SHP77 (cell line): ENCODE measurements around the gene SLC16A11.

Experiments
- DNase-seq, 2 experiments: peaks; one replicate each; lab custom pipeline; 2025; lab: John Stamatoyannopoulos, UW

SLC16A11 gene

DNA sequence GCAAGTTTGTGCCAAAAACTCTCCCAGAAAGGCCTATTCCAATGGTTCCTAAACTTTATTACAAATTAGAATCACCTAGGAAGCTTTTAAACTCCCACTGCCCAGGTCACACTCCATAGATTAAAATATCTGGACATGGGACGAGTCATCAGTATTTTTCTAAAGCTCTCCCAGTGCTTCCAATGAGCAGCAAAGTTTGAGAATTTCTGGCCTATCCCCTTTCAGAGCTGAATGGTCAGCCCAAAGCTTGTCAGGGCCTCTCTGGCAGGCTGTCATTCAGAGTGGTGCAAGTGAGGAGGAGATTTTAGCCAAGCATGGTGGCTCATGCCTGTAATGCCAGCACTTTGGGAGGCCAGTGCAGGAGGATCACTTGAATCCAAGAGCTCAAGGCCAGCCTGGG is 18.6 kb downstream of the SLC16A11 start:
- no peak for DNase-seq

DNA sequence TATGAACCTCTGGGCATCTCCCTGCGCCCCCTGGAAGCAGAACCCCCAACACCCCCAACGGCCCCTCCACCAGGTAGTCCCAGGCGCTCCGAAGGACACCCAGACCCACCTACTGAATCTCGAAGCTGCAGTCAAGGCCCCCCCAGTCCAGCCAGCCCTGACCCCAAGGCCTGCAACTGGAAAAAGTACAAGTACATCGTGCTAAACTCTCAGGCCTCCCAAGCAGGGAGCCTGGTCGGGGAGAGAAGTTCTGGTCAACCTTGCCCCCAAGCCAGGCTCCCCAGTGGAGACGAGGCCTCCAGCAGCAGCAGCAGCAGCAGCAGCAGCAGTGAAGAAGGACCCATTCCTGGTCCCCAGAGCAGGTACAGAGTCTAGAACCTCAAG is 19.5 kb downstream of the SLC16A11 start:
- no peak for DNase-seq

DNA sequence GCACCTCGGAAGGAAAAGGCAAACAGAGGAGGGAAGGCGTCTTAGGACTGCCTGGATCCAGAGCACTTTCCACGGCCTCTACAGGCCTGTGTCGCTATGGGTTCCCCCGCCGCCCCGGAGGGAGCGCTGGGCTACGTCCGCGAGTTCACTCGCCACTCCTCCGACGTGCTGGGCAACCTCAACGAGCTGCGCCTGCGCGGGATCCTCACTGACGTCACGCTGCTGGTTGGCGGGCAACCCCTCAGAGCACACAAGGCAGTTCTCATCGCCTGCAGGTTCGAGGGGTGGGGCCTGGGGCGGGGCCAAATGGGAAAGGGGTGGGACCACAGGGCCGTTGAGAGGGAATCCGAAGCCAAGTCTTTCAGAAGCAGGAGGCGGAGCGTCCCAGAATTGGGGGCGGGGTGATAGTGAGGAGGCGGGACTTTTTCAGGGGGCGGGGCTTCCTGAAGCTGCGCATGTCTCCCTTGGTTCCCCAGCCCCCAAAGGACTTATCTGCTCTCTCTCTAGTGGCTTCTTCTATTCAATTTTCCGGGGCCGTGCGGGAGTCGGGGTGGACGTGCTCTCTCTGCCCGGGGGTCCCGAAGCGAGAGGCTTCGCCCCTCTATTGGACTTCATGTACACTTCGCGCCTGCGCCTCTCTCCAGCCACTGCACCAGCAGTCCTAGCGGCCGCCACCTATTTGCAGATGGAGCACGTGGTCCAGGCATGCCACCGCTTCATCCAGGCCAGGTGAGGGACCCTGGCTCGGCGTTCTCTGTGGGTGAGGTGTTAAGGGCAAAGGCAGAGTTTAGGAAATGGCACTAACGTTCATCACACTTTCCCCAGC is 20.1 kb downstream of the SLC16A11 start:
- DNase-seq, result peak; percentile 94 to 98

DNA sequence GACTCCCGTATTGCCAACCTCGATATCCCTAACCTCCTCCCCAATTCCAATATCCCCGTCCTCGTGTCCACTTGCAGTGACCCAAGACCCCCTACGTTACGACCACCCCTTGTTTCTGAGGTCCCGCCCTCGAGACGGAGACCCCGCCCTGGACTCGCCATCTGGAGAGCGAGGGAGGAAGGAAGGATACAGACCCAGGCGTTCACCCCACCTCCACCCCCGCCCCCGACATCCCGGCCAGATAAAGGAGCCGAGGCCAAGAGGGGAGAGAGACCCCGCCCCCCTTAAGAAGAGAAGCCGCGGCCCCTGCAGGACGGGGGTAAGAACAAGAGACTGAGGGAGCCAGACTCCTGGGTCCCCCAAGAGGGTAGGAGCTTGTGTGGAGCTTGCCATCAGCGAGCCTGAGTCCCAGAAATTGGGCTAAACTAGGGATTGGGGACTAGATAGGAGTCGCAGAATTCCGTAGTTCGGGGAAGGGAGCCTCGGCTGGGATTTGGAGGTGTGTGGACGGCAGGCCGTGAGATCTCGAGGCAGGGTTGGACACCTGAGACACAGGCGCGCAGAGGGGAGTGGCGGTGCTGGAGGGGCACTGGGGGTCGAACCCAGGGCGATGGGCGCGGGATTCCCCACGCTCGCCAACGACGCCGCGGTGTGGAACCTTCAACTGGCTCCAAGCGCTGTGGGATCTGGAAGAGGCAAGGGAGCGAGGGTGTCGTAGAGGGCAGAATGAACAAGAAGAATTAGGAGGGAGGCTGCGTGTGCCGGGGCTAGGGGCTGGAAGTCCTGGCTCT is 20.9 kb downstream of the SLC16A11 start, which contains the start of gene BCL6B:
Gene BCL6B (plus strand): TSS at position 270 of the 791 bp plus-strand sequence. CDS start 622 bp downstream, outside the sequence.
- DNase-seq, result no peak

DNA sequence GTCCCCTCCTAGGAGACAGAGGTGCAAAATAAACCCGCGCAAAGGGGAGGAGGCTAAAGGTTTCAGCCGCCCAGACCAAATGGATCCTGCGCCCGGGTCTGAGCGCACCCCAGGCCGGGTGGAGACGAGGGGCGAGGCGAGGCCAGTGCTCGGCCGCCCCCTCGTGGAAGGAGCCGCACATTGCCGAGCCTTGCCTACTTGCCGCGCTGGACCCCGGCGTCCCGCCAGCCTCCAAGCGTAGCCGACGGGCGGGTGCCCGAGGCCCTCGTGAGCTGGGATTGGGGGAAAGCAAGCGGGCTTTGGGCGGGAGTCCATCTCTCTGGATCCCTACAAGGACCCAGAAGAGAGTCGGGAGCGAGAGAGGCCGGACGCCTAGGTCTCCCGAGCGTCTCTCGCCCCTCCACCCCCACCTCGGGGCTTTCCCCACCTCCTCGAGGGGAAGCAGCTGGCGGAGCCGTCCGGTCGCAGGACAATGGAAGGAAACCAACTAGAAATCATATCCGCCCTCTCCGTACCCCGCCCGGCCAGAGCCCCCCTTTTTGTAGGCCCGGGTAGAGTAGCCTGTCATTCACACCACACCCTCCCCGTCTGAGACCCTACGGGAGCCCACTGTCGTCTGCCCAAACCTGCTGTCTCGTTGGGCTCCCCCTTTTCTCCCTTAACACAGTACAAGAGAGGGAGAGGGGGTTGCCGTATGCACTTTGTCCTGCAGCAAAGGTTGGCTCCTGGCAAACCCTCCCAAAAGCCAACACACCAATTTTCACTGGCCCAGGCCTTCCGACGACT is 21.7 kb downstream of the SLC16A11 start:
- peak; percentile 85 to 87 for DNase-seq

DNA sequence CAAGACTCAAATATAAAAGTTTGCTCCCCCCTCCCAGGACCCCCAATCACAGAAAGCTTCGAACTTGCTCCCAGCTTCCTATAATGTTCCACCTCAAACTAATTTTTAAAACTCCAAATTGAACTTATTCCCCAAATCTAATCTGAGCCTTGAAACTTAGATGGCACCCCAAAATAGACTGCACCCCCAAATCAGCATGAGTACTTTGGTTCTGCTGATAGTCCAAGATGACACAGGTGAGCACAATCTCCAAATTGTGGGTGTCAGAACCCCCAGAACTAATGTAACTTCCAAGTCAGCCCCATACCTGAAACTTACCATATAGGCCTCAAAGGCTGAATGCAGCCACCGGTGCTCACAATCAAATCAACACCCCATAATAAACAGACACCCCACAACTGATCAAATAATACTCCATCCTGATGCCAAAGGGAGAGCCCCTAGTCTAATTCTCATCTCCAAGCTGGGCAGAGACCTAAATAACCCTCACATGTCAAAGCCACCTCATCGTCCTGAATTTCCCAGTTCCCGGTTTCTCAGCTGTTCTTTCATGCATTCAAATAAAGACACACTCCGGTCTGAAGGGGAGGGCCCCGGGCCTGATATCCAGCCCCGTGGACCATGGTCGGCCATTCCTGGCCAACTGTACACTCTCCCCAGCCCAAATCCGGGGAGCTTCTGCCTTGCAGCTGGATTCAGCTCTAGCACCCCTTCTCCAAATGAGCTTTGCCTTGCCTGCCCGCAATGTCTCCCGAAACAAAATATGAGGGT is 22.8 kb downstream of the SLC16A11 start:
- DNase-seq, result peak; percentile 63 to 68

DNA sequence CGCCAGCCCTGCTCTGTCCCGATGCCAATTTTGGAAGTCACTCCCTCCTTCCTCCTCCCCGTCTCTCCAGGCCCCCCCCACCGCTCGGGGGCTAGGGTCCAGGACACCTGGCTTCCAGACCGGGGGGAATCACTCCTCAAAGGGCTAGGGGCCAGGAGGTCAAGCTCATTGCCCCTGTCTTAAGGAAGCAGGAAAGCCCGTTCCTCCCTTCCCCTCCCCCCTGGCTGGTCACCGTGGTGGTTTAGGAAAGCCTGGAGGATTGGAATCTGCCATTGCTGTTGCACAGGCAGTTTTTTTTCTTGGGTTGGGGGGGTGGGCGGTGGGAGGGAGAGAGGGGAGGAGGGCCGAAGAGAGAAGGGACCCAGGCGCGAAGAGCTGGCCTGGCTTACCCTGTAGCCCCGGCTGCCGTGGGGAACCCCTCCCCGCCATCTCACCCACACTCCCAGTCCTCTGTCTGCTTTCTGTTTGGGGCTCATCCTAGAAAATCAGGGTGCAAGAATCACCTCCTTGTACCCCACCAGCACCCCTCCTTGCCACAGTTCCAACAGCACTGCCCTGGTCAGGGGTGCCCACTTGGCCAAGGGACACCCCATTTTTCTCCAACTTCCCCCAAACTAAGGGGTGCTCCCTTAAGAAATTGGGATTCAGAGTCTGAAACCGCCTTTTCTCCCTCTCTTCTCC is 23.9 kb downstream of the SLC16A11 start:
- DNase-seq, result peak; percentile 78 to 82

DNA sequence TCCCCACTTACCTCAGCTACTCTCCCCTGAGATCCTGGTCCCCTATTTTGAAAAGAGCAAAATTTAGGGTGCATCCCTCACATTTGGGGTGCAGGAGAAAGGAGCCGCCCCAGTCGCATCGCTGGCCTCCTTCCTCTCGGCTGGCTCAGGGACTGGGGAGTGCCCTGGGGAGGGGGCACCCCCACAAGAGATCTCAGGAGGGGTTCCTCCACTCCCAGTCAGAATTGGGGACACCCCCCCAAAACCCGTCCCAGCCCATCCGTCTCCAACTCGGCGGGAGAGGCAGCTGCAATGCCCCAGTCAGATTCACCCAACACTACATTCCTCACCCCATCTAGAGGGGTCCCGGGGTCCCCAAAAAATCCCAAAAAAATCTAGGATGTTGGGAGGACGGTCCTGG is 24.5 kb downstream of the SLC16A11 start:
- DNase-seq, result no peak

DNA sequence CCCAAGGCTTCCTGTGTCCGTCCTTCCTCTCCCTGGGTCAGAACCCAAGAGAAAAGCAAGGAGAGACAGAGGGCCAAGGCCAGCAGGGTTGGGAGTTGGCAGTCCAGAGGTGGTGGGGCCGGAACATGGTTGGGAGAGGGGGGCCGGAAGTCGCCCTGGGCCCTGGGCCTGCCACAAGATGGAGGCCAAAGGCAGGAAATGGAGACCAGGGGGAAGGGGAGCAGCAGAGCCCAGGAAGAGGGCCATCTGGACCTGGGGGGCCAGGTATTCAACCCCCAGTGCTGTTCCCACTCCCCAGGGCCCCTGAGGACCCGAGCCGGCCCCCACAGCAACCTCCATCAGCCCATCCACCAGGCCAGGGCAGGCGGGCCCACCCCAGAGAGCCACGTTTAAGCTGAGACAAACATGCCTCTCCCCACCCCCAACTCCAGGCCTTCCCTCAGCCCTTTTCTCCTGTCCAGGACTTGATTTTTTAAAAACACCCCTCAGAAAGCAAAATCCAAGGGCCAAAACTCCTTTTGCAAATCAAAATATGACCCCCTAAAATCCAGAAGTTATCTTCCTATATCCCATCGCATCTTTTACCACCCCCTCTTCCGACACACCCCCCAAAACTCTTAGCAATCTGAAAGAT is 25.4 kb downstream of the SLC16A11 start:
- peak; percentile 67 to 82 for DNase-seq

DNA sequence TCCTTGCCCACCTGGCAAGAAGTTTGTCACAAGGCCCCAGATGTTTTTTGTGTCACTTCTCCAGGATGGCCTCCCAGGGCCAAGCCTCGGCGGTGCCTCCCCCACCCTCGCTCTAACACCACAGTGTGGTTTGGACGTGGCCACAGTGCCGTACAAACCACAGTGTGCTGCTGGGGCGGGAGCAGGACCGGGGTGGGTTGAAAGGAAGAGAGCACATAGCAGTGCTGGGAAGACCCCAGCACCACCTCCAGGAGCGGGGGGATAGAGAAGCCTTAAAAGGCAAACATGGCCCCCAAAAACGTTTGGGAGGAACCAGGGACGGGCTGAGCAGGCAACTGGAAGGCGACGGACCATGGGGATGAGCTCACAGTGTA is 26.1 kb downstream of the SLC16A11 start:
- no peak for DNase-seq

DNA sequence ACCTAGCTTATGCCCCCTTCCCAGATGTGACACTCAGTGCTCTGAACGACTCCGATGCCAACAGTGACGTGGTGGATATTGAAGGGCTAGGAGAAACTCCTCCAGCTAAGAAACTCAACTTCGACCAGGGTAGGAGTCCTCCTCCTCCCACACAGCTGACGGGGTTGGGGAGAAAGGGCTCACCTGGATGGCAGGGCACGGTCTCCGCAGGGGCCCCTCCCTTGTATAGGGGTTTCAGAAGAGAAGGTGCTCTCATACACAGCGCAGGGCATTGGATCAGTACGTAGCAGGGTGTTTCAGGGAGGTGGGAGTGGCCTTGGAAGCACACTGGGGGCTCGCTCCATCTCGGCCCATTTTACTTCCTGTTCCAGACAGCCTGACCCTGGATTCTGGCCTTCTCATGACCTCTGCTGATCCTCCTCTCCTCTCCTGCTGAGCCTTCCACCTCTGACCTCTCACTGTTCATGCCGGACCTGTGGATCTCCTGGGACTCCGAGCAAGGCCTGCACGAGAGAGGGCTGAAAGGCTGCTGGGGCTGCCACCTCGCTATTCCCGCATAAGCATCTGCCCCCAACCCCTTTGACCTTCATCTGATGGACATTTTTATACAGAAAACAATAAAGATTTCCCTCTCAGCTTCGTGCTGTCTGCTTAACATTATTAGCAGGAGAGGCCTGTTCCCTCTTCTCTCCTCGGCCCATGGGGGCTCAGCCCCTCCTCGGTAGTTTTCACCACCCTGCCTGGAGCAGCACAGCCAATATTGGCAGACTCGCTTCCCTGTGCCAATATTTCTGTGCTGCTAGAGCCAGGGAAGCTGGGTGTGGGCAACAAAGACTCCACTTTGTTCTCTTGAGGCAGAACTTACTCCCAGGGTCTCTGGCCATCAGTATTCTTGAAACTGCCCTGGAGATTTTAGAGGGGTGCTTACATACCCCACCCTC is 26.7 kb downstream of the SLC16A11 start:
- DNase-seq, result no peak

DNA sequence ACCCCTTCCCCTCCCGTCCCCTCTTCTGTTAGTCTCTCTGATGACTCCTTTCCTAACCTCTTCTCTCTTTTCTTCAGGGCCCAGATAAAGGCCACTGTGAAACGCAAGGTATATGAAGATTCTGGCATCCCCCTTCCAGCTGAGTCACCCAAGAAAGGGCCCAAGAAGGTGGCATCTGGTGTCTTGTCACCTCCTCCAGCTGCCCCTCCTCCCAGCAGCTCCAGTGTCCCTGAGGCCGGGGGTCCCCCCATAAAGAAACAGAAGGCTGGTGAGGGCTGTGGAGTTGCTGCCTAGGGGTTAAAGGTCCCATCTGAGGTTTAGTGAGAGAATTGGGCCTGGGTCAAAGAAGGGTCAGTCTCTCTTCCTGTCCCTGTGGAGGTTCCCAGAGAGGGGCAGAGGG is 27.5 kb downstream of the SLC16A11 start:
- no peak for DNase-seq

DNA sequence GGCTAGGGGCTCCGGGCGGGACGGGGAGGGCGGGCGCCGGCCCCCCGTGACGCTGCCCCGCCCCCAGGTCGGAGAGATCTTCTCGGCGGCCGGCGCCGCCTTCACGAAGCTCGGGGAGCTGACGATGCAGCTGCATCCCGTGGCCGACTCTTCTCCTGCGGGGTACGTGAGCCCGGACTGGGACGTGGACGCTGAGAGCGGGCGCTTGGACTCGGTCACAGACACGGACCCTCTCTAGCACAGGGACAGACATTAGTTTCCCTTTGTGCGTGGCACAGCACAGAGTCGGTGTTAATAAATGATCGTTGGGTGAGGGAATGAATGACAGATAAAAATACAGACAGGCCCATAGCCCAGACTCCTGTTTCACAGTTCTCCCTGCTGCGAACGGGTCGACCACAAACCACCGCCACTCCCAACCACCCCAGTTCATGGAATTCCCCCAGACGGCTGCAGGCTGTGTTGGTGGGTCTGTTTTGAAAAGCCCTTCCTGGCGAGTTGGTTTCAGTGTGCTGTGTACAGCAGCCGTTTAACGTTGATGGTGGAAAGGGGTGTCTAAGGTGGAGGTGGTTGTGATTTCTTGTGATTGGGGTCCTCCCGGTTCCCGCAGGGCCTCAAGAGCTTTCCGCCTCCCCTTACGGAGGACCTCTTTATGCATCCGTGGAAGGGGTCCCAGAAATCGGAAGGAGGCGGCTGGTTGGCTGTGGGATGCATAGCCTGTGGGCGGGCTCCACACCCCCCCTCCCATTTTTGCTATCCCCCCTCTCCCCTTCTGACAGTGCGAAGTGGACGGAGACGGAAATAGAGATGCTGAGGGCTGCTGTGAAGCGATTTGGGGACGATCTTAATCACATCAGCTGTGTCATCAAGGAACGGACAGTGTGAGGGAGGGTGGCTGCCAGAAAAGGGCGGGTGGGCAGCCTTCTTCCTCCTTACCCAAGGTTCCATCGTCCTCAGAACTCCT is 28.6 kb downstream of the SLC16A11 start:
- DNase-seq, result peak in 1 of 2 experiments; percentile 63

DNA sequence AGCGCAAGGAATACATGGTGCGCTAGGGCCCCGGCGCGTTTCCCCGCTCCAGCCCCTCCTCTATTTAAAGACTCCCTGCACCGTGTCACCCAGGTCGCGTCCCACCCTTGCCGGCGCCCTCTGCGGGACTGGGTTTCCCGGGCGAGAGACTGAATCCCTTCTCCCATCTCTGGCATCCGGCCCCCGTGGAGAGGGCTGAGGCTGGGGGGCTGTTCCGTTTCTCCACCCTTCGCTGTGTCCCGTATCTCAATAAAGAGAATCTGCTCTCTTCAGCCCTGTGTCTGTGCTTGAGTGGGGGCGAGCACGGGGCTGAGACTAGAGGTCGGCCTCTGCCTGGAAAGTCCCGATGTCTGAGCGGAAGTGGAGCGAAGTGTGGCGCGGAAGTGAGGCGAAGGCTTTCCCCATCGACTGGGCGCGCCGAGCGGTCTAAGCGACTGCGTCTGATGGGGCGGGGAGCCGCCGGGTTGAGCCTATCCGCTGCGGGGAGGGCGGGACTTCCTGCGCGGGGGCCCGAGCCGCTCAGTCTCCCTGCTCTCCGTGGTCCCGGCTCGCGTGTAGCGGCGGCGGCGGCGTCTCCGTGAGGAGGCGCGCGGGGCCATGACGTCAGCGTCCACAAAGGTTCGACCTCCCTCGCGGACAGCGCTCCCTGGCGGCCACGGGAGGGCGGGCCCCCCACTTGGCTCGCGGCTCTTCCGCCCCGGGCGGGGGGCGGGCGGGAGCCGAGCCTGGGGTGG is 29.5 kb downstream of the SLC16A11 start:
- peak; percentile 98 to 99 for DNase-seq

DNA sequence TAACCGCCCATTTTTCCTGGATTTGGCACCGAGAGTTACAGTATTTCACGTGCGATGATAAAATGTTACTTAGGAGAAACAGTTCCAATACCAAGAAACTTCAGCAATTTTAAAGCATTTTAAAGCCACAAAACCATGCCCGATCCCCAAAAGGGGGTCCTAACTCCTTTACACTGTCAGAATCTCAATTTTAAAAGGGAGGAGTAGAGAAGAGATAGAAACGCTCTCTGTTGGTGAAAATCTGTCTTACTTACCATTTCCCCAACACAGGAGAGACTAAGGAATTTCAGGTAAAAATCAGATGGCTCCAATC is 32.0 kb downstream of the SLC16A11 start:
- DNase-seq, result no peak

DNA sequence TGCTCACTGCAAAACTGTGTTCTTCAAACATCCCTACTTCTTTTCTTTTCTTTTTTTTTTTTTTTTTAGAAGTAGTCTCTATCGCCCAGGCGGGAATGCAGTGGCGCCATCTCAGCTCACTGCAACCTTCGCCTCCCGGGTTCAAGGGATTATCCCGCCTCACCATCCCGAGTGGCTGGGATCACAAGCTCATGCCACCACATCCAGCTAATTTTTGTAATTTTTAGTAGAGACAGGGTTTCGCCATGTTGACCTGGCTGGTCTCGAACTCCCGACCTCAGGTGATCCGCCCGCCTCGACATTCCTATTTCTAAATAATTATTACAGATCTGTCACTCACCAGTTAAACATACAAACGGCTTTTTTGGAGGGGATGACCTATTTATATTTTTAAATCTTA is 32.5 kb downstream of the SLC16A11 start:
- DNase-seq, result no peak

DNA sequence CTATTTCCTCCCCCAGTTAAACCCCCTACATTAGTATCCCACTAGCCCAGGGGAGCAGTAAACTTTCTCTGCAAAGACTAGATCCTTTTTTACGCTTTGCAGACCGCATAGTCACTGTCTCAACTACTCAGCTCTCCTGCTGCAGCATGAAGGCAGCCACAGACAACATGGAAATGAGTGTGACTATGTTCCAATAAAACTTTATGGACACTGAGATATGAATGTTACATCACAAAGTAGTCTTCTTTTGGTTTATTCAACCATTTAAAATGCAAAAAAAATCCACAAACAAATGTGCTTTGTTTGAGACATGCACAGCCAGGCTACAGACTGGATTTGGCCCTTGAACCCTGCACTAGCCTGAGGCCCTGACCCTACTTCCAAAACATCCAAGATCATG is 33.4 kb downstream of the SLC16A11 start:
- no peak for DNase-seq

DNA sequence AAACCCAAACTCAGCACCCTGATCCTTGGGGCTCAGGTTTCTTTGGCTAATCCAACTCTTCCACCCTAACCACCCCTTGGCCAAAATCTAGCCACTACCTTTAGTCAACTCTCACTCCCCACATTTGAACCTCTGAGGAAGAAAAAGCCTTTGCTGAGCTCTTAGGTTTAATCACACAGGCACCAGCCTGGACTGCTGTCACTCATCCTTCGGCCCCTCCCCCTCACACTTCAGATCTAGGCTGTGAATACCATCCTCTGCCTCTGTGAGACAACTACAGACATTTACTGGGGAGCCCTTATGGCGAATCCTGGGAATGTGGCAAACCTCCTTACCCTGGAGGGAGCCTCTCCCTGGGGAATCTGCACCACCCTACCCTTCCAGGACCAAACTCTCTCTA is 36.7 kb downstream of the SLC16A11 start:
- DNase-seq, result no peak
